ENCODE measurements around the gene TECR.
"Not testable (repeated sequence)": the region's sequence is repeated elsewhere in the genome, so short reads cannot be mapped to it uniquely, and the experiment has no call there.

Gene TECR

GRCh38 chr19:14562660-14563589 is 33.5 kb downstream of the TECR start:
- DNase-seq: no peak

- DNase-seq: no peak
Measured at GRCh38 chr19:14563590-14563926, 34.2 kb downstream of the TECR start.

DNA sequence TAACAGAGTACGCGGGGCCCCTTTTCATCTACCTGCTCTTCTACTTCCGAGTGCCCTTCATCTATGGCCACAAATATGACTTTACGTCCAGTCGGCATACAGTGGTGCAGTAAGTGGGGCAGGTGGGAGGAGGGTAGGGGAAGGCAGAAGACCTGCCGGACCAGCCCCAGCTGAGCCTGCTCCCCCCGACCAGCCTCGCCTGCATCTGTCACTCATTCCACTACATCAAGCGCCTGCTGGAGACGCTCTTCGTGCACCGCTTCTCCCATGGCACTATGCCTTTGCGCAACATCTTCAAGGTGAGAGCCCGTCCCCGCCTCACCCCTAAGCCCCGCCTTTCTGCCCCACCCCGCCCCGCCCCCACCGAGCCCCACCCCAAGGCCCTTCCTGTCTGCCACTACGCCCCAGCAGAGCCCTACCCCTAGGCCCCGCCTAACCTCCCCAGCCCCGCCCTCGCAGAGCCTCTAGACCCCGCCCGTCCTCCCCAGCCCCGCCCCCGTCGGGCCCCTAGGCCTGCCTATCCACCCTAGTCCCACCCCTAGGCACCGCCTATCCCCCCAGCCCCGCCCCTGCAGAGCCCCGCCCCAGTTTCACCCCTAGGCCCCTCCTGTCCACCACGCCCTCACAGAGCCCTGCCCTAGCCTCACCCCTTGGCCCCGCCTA is 34.7 kb downstream of the TECR start:
- DNase-seq: peak in 1 of 2 donors; percentile 23

- not testable (repeated sequence) for DNase-seq
Measured at GRCh38 chr19:14564652-14565297, 35.4 kb downstream of the TECR start.

- DNase-seq: no peak
Measured at GRCh38 chr19:14565298-14565679, 35.9 kb downstream of the TECR start.

- no peak for DNase-seq
Measured at GRCh38 chr19:14565765-14566711, 36.6 kb downstream of the TECR start.

DNA sequence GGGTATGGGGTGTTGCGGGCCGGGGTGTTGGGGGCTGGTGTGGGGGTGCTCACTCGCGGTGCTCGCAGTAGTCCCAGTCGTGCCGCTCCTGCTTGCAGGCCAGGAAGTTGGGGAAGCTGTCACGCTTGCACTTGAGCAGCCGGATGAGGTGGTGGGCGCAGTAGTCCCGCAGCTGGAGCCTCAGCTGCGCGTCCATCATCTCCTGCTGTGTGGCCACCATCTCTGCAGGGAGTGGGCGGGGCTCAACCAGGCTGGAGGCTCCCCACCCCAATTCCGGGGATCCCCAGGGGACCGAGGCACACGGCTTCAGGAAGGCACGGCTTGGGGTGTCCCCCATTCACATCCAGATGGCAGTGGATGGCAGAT is 37.3 kb downstream of the TECR start:
- DNase-seq: no peak

GRCh38 chr19:14567079-14567478 is 37.7 kb downstream of the TECR start:
- DNase-seq: no peak

GRCh38 chr19:14570864-14571527 is 41.6 kb downstream of the TECR start:
- DNase-seq: no peak

GRCh38 chr19:14571695-14572490 is 42.5 kb downstream of the TECR start, which contains the start of gene NDUFB7:
NDUFB7 (minus strand) TSS chr19:14572066; CDS start chr19:14572000, 66 bp downstream.
- DNase-seq: peak; percentile 87 to 89

GRCh38 chr19:14575428-14575980 is 46.1 kb downstream of the TECR start:
- DNase-seq: no peak

DNA sequence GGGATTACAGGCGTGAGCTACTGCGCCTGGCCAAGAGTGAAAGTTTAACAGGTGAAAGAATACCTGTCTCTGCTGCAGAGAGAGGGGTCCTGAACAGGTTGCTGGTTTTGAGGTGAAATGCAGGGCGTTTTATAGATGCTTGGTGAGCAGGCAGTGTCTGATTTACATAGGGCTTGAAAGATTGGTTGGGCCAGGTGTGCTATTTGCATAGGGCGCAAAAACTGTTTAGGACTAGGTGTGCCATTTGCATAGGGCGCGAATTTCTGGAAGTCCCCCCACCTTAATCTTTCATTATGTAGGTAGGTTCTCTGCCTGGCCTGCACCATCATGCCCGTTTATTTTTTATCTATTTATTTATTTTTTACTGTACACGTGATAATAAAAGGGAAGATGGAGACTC is 47.0 kb downstream of the TECR start:
- DNase-seq: no peak

DNA sequence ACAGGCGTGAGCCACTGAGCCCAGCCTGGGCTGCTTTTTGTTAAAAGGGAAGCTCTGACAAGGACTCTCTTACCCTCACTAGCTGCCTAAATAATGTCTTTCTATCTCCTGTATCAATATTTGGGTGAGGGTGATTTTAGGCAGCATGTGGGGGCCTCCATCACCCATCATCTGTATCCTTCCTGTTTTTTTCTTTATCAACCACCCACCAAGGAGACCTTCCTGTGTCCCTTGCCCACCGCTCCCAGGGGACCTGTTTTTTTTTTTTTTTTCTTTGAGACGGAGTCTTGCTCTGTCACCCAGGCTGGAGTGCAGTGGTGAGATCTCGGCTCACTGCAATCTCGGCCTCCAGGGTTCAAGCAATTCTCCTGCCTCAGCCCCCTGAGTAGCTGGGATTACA is 47.9 kb downstream of the TECR start:
- no peak for DNase-seq

- no peak for DNase-seq
Measured at GRCh38 chr19:14577885-14578427, 48.6 kb downstream of the TECR start.

DNA sequence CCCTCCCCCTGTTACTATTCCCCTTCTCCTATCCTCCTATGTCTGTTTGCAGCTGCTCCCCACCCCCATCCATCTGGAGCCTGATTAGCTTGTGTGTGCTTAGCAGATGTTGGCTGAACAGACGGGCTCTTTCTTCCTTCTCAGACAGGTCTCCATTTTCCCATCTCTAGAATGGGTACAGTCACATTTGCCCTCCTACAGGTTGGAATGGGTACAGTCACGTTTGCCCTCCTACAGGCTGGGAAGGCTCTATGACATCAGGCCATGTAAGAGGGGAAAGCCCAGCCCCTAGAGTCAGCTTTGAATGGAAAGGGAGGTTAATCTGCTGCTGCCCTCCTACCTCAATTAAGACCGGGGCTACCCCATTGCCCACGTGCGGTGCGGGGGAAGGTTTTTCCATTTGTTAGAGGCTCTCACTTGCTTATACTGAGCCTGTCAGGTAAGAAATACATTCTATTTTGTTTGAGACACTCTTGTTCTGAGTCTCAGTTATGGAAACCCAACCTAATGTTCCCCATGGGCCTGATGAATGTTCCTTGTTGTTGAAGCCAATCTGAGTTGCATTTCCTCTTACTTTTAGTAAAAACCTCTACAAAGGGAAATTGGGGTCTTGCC is 51.3 kb downstream of the TECR start:
- DNase-seq: peak in 1 of 2 donors; percentile 44

DNA sequence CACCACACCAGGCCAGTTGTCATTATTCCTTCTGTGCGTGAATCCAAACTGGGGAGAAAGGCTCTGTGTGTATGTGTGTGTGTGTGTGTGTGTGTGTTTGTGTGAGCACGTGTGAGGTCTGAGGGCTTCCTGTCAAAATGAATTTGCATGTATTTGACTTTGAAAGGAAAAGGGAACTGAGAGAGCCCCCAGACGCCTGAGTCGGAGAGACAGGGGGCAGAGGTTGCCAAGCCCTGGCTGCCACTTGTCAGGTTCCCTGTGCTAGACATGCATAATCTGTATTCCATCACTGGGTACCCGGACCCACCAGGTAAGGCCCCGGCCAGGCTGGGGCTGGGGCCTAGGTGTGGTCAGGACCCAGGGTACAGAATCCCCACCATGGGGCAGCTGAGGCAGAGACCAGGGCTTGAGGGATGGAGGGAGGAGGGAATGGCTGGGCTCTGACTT is 53.5 kb downstream of the TECR start, which contains the start of gene CLEC17A:
CLEC17A (plus strand) TSS at position 191 of the 447 bp plus-strand sequence; CDS start at position 268, 77 bp downstream.
- DNase-seq: no peak

DNA sequence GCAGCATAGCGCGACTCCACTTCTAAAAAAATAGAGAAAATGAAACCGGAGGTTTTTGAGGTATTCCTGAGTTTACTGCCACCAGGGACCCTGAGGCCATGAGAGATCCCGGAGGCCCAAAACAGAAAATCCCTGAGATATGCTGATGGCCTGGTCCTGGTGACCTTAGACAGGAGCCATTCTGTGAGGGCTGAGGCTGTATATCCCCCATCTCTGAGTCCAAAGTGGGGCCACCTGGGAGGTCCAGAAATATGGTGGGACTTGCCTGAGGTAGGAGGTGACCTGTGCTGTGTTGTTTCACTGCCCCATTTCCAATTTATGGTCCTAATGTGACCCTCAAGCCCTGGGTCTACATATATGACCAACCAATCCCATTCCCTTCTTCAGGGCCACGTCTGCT is 55.0 kb downstream of the TECR start:
- DNase-seq: not testable (repeated sequence)

DNA sequence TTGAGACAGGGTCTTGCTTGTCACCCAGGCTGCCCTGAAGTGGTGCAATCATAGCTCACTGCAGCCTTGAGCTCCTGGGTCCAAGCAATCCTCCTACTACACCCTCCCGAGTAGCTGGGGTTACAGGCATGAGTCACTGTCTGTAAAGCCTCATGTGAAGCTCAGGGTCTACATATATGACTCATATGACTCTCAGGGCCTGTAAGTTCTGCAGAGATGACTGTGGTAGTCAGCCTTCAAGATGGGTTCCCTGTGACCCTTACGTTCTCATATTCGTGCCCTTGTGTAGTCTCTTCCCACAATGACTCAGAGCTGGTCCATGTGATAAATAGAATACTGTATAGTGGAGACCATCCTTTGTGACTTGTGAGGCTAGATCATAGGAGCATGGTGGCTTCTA is 55.8 kb downstream of the TECR start:
- DNase-seq: not testable (repeated sequence)

DNA sequence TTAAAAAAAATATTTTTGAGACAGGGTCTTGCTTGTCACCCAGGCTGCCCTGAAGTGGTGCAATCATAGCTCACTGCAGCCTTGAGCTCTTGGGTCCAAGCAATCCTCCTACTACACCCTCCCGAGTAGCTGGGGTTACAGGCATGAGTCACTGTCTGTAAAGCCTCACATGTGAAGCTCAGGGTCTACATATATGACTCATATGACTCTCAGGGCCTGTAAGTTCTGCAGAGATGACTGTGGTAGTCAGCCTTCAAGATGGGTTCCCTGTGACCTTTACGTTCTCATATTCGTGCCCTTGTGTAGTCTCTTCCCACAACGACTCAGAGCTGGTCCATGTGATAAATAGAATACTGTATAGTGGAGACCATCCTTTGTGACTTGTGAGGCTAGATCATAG is 60.0 kb downstream of the TECR start:
- not testable (repeated sequence) for DNase-seq

DNA sequence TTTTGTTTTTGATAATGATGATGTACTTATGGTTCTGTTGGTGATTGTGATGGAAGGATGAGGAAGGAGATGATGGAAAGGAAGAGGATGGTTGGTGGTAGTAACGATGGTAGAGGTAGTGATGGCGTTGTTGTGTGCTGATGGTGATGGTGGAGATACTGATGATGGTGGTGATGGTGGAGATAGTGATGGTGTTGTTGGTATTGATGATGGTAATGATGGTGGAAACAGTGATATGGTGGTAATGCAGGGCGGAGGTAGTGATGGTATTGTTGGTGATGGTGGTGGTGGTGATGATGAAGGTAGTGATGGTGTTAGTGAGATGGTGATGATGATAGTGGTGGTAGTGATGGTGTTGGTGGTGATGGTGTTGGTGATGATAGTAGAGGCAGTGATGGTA is 66.2 kb downstream of the TECR start:
- no peak for DNase-seq

Data from activated CD4-positive, alpha-beta T cell treated with anti-CD3 and anti-CD28 coated beads for 4 hours (primary cell).